NCI-H510A treated with DMSO at 0.1 percent for 48 hours (cell line): ENCODE measurements around the gene TMPRSS12.
"Not testable (repeated sequence)": the region's sequence is repeated elsewhere in the genome, so short reads cannot be mapped to it uniquely, and the experiment has no call there.

ENCODE experiments used
- DNase-seq: peaks from one replicate; lab custom pipeline; 2025; lab: John Stamatoyannopoulos, UW

Gene TMPRSS12

GRCh38 chr12:50926932-50927331, 84.2 kb downstream of the TMPRSS12 start:
- DNase-seq: not testable (repeated sequence)

- DNase-seq: no peak
Observed at GRCh38 chr12:50927356-50927755, 84.6 kb downstream of the TMPRSS12 start.

- no peak for DNase-seq
Observed at GRCh38 chr12:50927766-50928224, 85.1 kb downstream of the TMPRSS12 start.

GRCh38 chr12:50928392-50928791, 85.7 kb downstream of the TMPRSS12 start:
- no peak for DNase-seq

- DNase-seq: no peak
Observed at GRCh38 chr12:50929831-50930230, 87.1 kb downstream of the TMPRSS12 start.

- not testable (repeated sequence) for DNase-seq
Observed at GRCh38 chr12:50930477-50930876, 87.8 kb downstream of the TMPRSS12 start.

GRCh38 chr12:50932787-50933280, 90.1 kb downstream of the TMPRSS12 start:
- DNase-seq: no peak

GRCh38 chr12:50933459-50934124, 90.9 kb downstream of the TMPRSS12 start:
- DNase-seq: no peak

GRCh38 chr12:50934371-50934851, 91.7 kb downstream of the TMPRSS12 start:
- DNase-seq: no peak

GRCh38 chr12:50934981-50935807, 92.5 kb downstream of the TMPRSS12 start:
- no peak for DNase-seq

GRCh38 chr12:50936821-50937530, 94.2 kb downstream of the TMPRSS12 start:
- DNase-seq: no peak
